ENCODE data around the gene SEC14L6. TPM values are rescaled to one million over a fixed set of nuclear protein-coding genes. Genes with fewer than 3 reads are reported as not detected.
"Not testable (repeated sequence)": the region's sequence is repeated elsewhere in the genome, so short reads cannot be mapped to it uniquely, and the experiment has no call there.

SEC14L6 gene
- total RNA-seq, 4 donors from 2014 or later: 0.21 to 3.3 (median 0.94) TPM

- DNase-seq (ENCODE audit: low spot score in 2 of 2): no peak
- H3K27me3 ChIP-seq: no peaks in the 10 kb centered on the region
- H3K27ac ChIP-seq: no peak overlapping the region
- H3K9me3 ChIP-seq: no peaks in the 10 kb centered on the region
- TF ChIP-seq CTCF (IDR thresholded peaks at IDR 0.05): no peak
- TF ChIP-seq POLR2A (IDR thresholded peaks at IDR 0.05): no peak
- no peak for TF ChIP-seq EP300 (IDR thresholded peaks at IDR 0.05)
- WGBS, 2 donors: 93 to 94% methylated on average over 71 of the region's 73 CpGs
- H3K4me3 ChIP-seq: no peak overlapping the region
- no peaks in the 10 kb centered on the region for H3K4me1 ChIP-seq
- H3K36me3 ChIP-seq: peaks cover 0 to 35% (median 0%) of the 10 kb centered on the region in 3 donors
These were observed 9.0 kb upstream of the SEC14L6 start for GRCh38 chr22:30555282-30556210.

GRCh38 chr22:30553971-30554370, 7.4 kb upstream of the SEC14L6 start:
- H3K36me3 ChIP-seq: peaks cover 0 to 35% (median 0%) of the 10 kb centered on the region in 3 donors
- TF ChIP-seq CTCF (IDR thresholded peaks at IDR 0.05): no peak
- TF ChIP-seq EP300 (IDR thresholded peaks at IDR 0.05): no peak
- no peak for TF ChIP-seq POLR2A (IDR thresholded peaks at IDR 0.05)
- WGBS, 2 donors: 82 to 85% methylated on average over 7 of the region's 7 CpGs
- H3K4me3 ChIP-seq: no peak overlapping the region
- H3K27ac ChIP-seq: no peak overlapping the region
- H3K9me3 ChIP-seq: no peaks in the 10 kb centered on the region
- no peaks in the 10 kb centered on the region for H3K4me1 ChIP-seq
- DNase-seq (ENCODE audit: low spot score in 2 of 2): no peak
- H3K27me3 ChIP-seq: no peaks in the 10 kb centered on the region

GRCh38 chr22:30552719-30553118, 6.2 kb upstream of the SEC14L6 start:
- 81 to 93% methylated on average over 1 of the region's 1 CpG for WGBS, 2 donors
- no peak for DNase-seq (ENCODE audit: low spot score in 2 of 2)
- TF ChIP-seq POLR2A (IDR thresholded peaks at IDR 0.05) (no peak), CTCF (IDR thresholded peaks at IDR 0.05) (no peak), EP300 (IDR thresholded peaks at IDR 0.05) (no peak)
- Histone ChIP-seq H3K27ac (no peak overlapping the region), H3K36me3 (peaks cover 0 to 35% (median 0%) of the 10 kb centered on the region in 3 donors), H3K27me3 (no peaks in the 10 kb centered on the region), H3K4me1 (no peaks in the 10 kb centered on the region), H3K4me3 (no peak overlapping the region), H3K9me3 (no peaks in the 10 kb centered on the region)

GRCh38 chr22:30551813-30552212, 5.3 kb upstream of the SEC14L6 start:
- 94% methylated on average over 3 of the region's 3 CpGs for WGBS, 2 donors
- not testable (repeated sequence) for H3K4me3 ChIP-seq; DNase-seq (ENCODE audit: low spot score in 2 of 2); H3K27me3 ChIP-seq; H3K9me3 ChIP-seq; H3K27ac ChIP-seq; H3K4me1 ChIP-seq
- peaks cover 0 to 35% (median 0%) of the 10 kb centered on the region in 3 donors for H3K36me3 ChIP-seq

- no peak for DNase-seq (ENCODE audit: low spot score in 2 of 2)
- H3K4me1 ChIP-seq: peaks cover 0 to 8% (median 3%) of the 10 kb centered on the region in 4 donors
- TF ChIP-seq POLR2A (IDR thresholded peaks at IDR 0.05) (no peak), EP300 (IDR thresholded peaks at IDR 0.05) (no peak), CTCF (IDR thresholded peaks at IDR 0.05) (no peak)
- no peaks in the 10 kb centered on the region for H3K9me3 ChIP-seq
- H3K27ac ChIP-seq: no peak overlapping the region
- 67 to 74% methylated on average over 4 of the region's 4 CpGs for WGBS, 2 donors
- peaks cover 0 to 17% of the 10 kb centered on the region in 2 donors for H3K27me3 ChIP-seq
- no peaks in the 10 kb centered on the region for H3K36me3 ChIP-seq
- no peak overlapping the region for H3K4me3 ChIP-seq
These were observed 647 bp upstream of the SEC14L6 start for GRCh38 chr22:30547188-30547587.
